Measurements from ENCODE around the gene LRRC3.

GRCh38 chr21:44427241-44428120 lies 27.8 kb upstream of the LRRC3 start:
- TF ChIP-seq CTCF (IDR thresholded peaks at IDR 0.05) (no peak), EZH2phosphoT487 (IDR thresholded peaks at IDR 0.05) (no peak)

Data from neural progenitor cell (in vitro differentiated cells).